Loucy (cell line): ENCODE results near the gene DPP8.

Source experiments
- CTCF ChIP-seq: fragments of 200-600 bp; sonication (generic); conservative IDR thresholded peaks from 2 replicates; pipeline ENCODE4 v1.5.1; 2014; ENCODE audit warnings: mild to moderate bottlenecking, antibody characterized with exemption, low read length
- EZH2phosphoT487 ChIP-seq: fragments of 200-600 bp; IDR thresholded peaks from 2 replicates; pipeline ENCODE4 v1.6.1; 2018; ENCODE audit warnings: antibody characterized with exemption, mild to moderate bottlenecking, moderate library complexity, borderline replicate concordance

- TF ChIP-seq EZH2phosphoT487 (no peak), CTCF (no peak)
These were observed 33.7 kb upstream of the DPP8 start for GRCh38 chr15:65551183-65551582.
